Measurements from ENCODE around the gene HS6ST1.
"Not testable (repeated sequence)": the region's sequence is repeated elsewhere in the genome, so short reads cannot be mapped to it uniquely, and the experiment has no call there.

HS6ST1 gene

GRCh38 chr2:128270672-128271596 lies 47.7 kb downstream of the HS6ST1 start:
- no peak overlapping the region for H3K4me3 ChIP-seq (replicated peaks; ENCODE audit: low read depth, low read length)
- DNase-seq (ENCODE audit: low read depth), result no peak
- no peak for TF ChIP-seq CTCF (IDR thresholded peaks at IDR 0.05; ENCODE audit: low read length, missing control alignments)

- no peak overlapping the region for H3K4me3 ChIP-seq (replicated peaks; ENCODE audit: low read depth, low read length)
- DNase-seq (ENCODE audit: low read depth), result no peak
- TF ChIP-seq CTCF (IDR thresholded peaks at IDR 0.05; ENCODE audit: low read length, missing control alignments), result no peak
These were observed 48.5 kb downstream of the HS6ST1 start for GRCh38 chr2:128269990-128270671.

- DNase-seq (ENCODE audit: low read depth), result no peak
- TF ChIP-seq CTCF (IDR thresholded peaks at IDR 0.05; ENCODE audit: low read length, missing control alignments), result no peak
These were observed 49.3 kb downstream of the HS6ST1 start for GRCh38 chr2:128269063-128269989.

GRCh38 chr2:128268611-128269010 lies 50.1 kb downstream of the HS6ST1 start:
- DNase-seq (ENCODE audit: low read depth); H3K4me3 ChIP-seq (replicated peaks; ENCODE audit: low read depth, low read length): not testable (repeated sequence)

More at GRCh38 chr2:128269063-128269989, 49.3 kb downstream of the HS6ST1 start:
- no peak overlapping the region for H3K4me3 ChIP-seq (replicated peaks; ENCODE audit: low read depth, low read length)

- H3K4me3 ChIP-seq (replicated peaks; ENCODE audit: low read depth, low read length); DNase-seq (ENCODE audit: low read depth): not testable (repeated sequence)
These were observed 50.5 kb downstream of the HS6ST1 start for GRCh38 chr2:128268145-128268544.

GRCh38 chr2:128267649-128268048 lies 51.0 kb downstream of the HS6ST1 start:
- DNase-seq (ENCODE audit: low read depth); H3K4me3 ChIP-seq (replicated peaks; ENCODE audit: low read depth, low read length): not testable (repeated sequence)

GRCh38 chr2:128267197-128267596 lies 51.5 kb downstream of the HS6ST1 start:
- not testable (repeated sequence) for H3K4me3 ChIP-seq (replicated peaks; ENCODE audit: low read depth, low read length); DNase-seq (ENCODE audit: low read depth)

GRCh38 chr2:128266463-128266862 lies 52.2 kb downstream of the HS6ST1 start:
- not testable (repeated sequence) for H3K4me3 ChIP-seq (replicated peaks; ENCODE audit: low read depth, low read length); DNase-seq (ENCODE audit: low read depth)

GRCh38 chr2:128265608-128265993 lies 53.1 kb downstream of the HS6ST1 start:
- not testable (repeated sequence) for H3K4me3 ChIP-seq (replicated peaks; ENCODE audit: low read depth, low read length); DNase-seq (ENCODE audit: low read depth)

Measured in fibroblast of pulmonary artery (primary cell).